Activated CD4-positive, CD25-positive, alpha-beta regulatory T cell (primary cell): ENCODE measurements around the gene KLHL6.
"Not testable (repeated sequence)": the region's sequence is repeated elsewhere in the genome, so short reads cannot be mapped to it uniquely, and the experiment has no call there.

Experiments
- DNase-seq, 4 experiments: peaks; one replicate each; lab custom pipeline; 2025; lab: John Stamatoyannopoulos, UW

The KLHL6 gene

GRCh38 chr3:183444748-183445147 lies 110.8 kb downstream of the KLHL6 start:
- DNase-seq, result no peak

GRCh38 chr3:183443395-183444385 lies 111.8 kb downstream of the KLHL6 start:
- DNase-seq, result no peak

GRCh38 chr3:183442994-183443393 lies 112.5 kb downstream of the KLHL6 start:
- no peak for DNase-seq

- DNase-seq, result not testable (repeated sequence)
Observed at GRCh38 chr3:183440521-183440920, 115.0 kb downstream of the KLHL6 start.

GRCh38 chr3:183439515-183439914 lies 116.0 kb downstream of the KLHL6 start:
- no peak for DNase-seq

GRCh38 chr3:183438735-183439134 lies 116.8 kb downstream of the KLHL6 start:
- DNase-seq, result no peak

- no peak for DNase-seq
Observed at GRCh38 chr3:183437666-183438564, 117.6 kb downstream of the KLHL6 start.
